WI38 (cell line): ENCODE results near the gene GRIP2.
A peak's percentile ranks its signal among the peaks of the same experiment; 100 is the strongest.

Experiments used
- H3K4me3 ChIP-seq: 2 replicates; pipeline ENCODE4 v1.5.1; 2011; ENCODE audit warnings: low read depth, mild to moderate bottlenecking, control low read depth, low read length
- TF ChIP-seq, protein P1 (sequence below): IDR thresholded peaks from 2 replicates; pipeline ENCODE4 v1.5.1; 2012; ENCODE audit warnings: low read depth, mild to moderate bottlenecking, control low read depth, low read length

GRIP2 gene

DNA sequence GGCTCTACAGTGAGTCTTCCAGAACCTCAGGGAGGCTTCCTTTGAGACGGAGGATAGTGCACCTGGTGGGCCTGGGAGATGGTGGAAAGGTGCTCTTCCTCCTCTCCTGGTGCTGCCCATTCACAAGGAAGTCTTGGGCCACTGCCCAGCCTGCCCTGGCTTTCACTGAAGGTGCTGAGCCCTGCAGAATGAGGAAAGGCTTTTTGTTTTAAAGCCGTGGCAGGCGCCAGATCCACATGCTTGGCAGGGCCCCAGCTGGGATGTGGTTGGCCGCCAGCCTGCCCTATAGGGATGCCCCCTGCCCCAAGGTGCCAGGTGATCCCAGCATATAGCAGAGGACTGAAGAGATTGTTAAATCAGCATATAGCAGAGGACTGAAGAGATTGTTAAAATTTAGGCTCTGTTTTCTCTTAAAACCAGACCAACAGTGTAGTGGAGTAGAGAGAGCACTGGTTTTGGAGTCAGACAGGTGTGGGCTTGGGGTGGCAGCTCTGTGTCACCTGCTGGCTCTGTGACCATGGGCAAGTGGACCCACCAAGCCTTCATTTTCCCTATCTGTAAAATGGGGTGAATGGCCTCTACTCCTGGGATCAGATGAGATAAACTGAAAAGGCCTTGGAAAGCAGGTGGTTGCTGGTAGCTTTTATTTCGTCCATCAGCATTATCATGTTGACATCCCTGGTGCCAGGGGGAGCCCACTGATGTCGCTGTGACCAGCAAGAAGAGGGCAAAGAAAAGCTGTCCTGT, 84.4 kb downstream of the GRIP2 start:
- no peak overlapping the region for H3K4me3 ChIP-seq
- TF ChIP-seq, protein P1, sequence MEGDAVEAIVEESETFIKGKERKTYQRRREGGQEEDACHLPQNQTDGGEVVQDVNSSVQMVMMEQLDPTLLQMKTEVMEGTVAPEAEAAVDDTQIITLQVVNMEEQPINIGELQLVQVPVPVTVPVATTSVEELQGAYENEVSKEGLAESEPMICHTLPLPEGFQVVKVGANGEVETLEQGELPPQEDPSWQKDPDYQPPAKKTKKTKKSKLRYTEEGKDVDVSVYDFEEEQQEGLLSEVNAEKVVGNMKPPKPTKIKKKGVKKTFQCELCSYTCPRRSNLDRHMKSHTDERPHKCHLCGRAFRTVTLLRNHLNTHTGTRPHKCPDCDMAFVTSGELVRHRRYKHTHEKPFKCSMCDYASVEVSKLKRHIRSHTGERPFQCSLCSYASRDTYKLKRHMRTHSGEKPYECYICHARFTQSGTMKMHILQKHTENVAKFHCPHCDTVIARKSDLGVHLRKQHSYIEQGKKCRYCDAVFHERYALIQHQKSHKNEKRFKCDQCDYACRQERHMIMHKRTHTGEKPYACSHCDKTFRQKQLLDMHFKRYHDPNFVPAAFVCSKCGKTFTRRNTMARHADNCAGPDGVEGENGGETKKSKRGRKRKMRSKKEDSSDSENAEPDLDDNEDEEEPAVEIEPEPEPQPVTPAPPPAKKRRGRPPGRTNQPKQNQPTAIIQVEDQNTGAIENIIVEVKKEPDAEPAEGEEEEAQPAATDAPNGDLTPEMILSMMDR, result no peak

DNA sequence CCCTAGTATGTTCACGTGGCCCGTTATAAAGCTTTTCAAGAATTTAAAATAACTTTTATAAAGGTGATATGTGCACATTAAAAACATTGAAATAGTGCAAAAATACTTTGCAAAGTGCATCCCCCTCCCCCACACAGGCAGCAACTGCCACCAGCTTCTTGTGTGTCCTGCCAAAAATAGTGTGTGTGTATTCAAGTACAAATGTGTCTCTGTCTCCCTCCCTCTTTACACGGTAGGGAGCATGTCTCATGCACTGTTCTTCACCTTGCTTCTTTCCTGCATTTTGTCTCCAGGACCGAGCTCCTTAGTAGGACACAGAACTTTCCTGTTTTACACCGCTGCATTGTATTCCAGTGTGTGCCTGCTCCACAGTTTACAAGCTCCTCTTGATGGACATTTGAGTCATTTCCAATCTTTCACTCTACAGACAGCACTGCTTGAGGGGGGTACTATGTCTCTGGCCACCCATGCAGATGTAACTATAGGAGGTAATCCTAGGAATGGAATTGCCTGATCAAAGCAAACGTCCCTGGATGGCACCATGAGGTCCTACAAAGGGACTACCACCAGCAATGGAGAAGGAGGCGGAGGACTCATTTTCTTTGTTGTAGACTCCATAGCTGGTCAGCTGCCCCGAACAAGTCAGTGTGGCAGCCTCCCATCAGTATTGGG, 85.4 kb downstream of the GRIP2 start:
- TF ChIP-seq, protein P1, result no peak

DNA sequence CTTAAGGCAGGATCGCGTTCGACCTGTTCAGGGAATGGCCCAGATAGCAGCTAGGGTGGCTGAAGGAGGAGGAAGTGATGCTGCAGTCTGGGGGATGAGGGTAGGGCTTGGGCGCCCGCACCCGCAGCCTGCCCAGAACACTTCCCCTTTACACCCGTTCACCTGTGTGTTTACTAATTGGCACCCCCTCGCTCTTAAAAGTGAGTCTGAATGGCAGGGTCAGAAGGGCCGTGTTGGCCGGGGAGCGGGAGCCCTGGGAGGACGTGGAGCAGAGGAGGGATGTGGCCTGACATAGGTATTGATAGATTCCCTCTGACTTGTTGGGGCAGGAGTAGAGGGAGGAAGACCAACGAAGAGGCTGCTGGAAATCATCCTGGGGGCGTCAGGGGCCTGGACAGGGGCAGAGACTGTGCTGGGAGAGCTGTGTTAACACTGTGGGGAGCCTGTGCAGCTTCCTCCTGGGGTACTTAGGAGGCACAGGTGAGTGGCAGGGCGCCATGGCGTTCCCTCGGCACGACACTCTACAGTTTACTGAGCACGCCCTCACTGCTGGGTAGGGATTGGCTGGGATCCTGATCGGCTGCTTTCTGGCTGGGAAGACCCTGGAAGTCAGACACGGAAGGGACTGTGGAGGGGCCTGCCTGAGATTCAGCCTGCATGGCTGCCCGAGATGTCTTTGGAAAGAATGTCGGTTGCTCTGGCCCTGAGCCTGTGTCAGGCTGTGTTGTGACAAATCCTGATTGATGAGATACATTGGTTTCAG, 86.1 kb downstream of the GRIP2 start:
- TF ChIP-seq, protein P1, result no peak
- no peak overlapping the region for H3K4me3 ChIP-seq

More for the DNA sequence above, 85.4 kb downstream of the GRIP2 start:
- no peak overlapping the region for H3K4me3 ChIP-seq

DNA sequence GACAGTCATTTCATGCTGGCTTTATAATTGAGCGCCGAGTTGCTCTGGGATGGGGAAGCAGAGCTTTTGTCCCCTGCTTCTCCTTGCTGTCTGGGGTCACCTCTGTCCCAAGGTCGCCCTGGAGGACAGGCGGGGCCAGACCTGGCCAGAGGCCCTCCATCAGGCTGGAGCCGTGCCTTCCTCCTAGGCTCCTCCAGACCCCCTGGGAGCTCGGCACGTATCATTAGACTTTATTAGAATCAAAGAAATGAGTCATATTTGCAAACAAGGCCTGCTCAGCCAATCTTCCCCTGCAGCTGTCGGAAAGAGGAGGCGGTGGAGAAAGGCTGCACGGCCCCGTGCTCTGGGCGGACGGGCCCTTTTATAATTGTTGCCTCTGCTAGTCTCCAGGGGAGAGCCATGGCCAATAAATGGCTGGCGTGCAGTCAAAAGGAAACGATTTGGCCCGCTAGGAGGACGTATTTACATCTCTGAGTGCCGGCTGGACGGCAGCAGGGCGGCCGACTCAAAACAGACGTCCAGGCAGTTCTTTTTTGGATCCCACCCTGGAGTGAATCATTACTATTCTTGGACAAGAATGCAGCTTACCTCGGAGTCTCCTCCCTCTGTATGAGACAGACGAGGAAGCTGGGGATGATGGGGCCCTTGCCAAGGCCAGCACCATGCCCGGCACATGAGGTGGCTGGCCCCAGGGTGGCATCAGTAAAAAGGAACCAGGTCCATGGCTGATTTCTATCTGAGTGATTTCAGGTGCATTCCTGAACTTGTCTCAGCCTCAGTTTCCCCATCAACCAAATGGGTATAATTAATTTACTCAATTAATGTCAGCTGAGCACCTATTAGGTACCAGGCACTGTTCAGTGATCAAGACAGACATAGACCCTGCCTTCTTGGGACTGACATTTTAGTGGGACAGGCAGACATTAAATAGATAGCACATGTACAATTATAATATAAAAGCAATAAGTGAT, 87.1 kb downstream of the GRIP2 start:
- TF ChIP-seq, protein P1, result no peak
- peak overlapping the region; percentile 29 for H3K4me3 ChIP-seq

DNA sequence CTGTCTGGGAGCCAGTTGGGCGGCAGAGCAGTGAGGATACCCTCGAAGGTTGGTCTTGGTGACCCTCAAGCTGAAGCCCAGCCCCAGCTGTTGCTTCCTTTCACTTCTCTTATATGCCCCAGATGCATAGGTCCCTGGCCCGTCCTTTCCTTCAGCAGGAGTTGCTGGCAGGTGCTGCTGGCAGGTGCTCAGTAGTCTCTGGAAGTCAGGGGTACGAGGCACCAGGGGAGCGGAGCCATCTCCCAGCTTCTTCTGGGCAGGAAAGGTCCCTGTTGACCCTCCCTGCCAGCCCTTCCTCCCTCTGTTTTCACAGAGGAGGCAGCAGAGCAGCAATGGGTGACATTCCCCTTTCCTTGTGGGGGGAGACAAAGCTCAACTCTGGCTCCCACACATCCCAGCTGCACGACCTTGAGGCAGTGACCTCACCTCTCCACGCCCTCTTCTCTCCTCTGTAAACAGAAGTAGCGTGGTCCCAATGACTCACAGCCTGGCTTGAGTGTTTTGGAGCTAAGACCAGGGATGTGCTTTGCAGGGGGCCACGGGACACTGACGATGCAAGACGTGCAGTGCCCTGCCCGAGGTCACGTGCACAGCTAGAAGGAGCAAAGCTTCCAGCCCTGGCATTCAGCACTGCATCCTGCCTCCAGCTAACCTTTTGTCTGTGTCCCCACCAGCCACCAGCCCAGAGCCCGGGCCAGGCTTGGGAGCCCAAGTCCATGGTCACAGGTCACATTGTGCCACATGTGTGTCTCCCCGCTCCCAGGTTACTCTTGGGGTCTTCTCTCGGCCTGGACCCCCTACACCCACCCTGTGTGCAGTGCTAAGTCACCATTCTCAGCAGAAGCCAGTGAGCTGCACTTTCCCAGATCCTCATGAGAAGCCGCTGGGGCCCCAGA, 88.0 kb downstream of the GRIP2 start:
- TF ChIP-seq, protein P1, result no peak
- H3K4me3 ChIP-seq, result peak overlapping the region; percentile 29
